Measurements from ENCODE around the gene PAX4. TPM values are rescaled to one million over a fixed set of nuclear protein-coding genes. Genes with fewer than 3 reads are reported as not detected.

PAX4 gene
- total RNA-seq, 1 donor from 2014 or later: not detected

DNA sequence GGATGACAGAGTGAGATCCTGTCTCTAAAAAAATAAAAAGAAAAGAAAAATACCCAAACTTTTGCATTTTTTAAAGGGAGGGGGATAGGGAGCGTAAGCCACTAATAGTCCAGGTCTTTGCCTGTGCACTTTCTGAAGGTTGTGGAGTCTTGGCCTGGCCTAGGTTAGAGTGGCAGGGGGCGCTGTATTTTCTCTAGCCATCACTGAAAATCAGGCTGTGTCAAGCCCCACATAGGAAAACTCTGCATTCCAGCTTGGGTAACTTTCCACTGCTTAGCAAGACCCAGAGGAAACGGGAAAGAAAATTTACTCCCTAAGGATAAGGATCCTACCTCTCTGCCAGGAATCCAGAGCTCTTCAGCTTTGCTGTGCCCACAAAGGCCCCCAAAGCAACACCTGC lies 10.5 kb upstream of the PAX4 start:
- ATAC-seq: no peak

DNA sequence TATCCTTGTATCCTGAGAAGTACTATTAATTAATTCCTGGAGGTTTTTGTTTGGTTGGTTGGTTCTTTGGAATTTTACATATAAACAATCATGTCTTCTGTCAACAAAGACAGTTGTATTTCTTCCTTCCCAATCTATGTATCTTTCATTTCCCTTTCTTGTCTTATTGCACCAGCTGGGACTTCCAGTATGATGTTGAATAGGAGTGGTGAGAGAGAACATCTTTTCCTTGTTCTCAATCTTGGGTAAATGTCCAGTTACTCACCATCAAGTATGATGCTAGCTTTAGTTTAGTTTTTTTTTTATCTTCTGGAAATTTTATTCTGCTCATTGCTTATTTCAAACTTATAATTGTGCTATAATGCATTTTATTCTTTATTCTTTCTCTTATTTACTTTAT lies 7.4 kb upstream of the PAX4 start:
- ATAC-seq: no peak

DNA sequence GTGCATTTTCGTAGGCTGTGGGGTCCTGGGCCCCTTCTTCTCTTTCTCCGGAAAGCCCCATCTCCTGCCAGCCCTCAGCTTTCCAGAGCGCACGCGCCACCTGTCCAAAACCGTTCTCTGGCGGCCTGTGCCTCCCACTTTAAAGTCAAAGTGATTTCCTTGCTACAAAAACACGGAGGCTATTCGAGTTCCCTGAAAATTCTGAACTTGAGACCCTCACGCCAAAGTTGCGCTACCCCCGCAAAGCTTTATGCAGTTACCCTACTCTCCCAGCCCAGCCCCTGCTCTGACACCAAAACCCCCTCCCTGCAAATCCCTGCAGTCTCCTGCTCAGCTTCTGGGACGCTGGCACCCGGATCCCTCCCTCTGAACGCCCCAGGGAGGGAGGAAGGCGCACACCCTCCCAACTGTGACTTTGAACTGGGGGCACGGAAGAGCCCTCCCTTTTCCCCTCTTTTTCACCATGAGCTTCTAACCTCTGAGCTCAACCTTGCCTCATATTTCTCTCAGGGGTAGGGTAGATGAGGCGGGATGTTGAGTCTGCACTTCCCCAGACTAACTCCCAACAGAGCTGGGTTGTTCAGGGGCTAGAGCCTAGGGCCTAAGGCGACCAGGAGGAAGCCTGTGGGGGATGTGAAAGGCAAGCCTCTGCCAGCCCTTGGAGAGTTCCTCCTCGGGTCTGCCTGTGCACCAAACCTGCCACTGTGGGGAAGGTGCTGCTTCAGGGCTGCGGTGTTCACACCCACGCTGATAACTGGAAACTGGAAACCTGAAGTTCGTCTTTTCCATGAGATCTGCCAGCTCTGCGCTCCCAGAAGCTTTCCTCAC lies 2.7 kb upstream of the PAX4 start:
- no peak for ATAC-seq

DNA sequence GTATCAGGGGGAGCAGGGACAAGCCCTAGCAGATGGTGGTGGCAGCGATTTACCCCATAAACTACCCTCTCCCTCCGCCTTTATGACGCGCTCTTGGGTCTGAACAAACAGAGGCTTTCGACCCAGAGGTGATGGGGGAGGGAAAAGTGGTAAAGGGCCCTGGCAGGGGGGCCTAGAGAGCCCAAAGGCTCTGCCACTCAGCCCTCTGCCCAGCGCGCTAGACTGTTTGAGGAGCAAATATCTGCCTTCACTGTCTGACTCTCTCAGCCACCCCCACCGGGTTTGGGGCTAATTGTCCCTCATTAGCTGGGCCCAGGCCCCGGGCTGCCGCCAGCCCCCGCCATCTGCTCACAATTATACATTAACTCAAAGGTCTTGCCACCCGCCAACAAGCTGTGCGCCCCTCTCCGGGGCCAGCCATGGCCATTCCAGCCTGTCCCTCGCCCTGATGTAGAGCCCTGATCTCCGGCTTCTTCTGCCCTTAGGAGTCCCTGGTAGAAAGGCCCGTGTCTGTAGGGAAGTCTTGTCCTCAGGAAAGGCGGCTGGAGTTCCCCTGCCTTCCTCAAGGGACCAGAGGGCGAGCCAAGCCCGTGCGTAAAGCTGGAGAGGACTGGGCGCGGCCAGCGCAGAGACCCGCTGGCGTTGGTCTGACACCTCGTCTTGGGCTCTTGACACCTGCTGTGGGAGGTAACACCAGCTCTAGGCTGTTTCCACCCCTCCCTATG lies 1.9 kb upstream of the PAX4 start:
- no peak for ATAC-seq

DNA sequence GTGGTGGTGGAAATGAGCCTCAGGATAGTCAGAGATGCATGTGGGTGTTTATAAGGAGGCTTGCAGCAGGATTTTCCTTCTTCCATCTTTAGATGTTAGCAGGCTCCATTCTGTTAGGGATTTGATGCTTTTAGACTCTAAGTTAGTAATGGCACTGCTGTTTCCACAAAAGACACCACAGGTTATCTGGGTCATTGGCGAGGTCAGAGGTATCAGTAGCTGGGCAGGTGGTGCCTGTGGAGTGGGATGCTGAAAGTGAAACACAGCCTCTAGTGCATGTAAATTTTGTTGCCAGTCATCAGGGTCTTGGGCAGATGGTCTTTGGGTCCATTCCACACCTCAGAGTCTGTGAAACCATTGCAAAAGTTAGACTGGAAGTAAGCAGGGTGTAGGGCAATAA lies 833 bp upstream of the PAX4 start:
- ATAC-seq: no peak

DNA sequence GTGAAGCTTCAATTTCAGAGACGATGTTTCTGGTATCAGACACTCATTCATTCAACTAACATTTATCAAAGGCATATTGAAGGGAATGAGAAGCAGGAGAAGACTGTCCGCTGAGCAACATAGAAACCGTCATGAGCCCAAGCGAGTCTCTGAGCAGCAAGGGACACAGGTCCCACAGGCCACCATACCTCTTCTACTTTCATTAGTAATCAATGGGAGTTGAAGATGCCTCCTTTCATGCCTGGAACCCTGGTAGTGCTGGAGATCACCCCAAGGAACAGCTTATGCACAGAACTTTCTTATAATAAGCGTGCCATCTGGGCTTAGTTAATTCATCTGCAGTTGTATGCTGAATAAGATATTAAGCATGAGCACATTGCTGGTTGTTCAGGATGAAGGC lies 1.2 kb downstream of the PAX4 start:
- no peak for ATAC-seq

DNA sequence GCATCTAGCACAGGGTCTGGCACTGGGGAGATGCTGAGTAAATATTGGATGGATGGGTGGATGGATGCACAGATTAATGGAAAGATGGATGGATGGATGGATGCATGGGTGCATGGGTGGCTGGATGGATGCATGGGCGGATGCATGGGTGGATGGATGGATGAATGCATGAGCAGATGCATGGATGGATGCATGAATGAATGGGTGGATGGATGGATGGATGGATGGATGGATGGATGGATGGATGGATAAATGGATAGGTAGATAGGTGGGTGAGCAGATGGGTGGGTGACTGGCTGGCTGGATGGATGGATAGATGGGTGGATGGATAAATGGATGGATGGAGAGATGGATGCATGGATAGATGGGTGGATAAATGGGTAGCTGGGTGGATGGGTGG lies 5.7 kb downstream of the PAX4 start:
- ATAC-seq: no peak

DNA sequence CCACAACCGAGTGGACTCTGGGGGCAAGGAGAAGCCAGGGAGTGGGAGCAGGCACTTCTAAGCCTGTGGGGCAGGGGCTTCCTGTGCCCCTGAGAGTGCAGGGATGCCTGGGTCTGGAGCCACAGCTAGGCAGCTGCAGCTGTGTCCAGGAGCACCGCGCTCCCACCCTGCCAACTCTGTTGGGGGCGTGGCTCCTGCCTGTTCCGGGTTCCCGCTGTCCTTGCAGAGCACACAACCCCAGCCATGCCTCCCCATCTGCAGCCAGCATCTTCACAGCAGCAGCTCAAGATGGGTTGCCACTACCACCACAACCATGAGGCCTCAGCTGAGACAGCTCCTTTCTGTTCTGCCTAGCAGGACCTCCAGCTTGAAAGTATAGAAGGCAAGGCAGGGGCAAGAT lies 8.6 kb downstream of the PAX4 start:
- no peak for ATAC-seq

DNA sequence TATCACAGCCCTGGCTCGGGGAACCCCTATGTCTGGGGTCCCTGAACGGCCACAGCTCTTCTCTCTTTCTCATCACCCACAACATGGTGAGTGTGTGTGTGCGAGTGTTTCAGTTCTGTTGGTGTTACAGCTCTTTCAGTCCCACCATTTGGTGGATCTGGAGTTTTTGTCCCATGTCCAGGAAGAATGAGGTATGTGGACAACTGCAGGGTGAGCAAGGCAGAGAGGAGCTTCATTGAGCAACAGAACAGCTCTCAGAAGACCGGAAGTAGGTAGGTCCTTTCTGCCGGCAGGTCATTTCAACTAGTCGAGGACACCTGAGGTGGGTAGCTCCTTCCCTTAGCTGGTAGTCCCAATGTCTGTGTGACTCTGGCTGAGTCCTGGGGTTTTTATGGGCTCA lies 9.5 kb downstream of the PAX4 start:
- ATAC-seq: no peak

DNA sequence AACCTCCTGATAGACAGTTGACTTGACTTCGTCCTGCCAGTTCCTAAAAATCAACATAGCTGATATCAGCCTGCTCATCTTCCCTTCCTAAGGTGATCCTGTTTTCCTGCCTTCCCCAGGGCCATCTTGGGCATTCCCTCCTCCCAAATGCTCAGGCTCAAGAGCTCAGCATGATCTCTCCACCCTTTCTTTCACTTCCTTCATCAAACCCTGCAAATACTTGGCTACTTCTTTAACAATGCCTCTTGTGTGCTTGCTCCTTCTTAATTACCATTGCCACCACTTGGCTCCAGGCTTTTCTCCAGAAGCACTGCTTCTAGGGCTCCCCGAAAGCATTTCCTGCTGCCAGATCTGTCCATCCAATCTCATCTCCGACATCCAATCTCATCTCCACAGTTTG lies 17.1 kb downstream of the PAX4 start:
- ATAC-seq: no peak

DNA sequence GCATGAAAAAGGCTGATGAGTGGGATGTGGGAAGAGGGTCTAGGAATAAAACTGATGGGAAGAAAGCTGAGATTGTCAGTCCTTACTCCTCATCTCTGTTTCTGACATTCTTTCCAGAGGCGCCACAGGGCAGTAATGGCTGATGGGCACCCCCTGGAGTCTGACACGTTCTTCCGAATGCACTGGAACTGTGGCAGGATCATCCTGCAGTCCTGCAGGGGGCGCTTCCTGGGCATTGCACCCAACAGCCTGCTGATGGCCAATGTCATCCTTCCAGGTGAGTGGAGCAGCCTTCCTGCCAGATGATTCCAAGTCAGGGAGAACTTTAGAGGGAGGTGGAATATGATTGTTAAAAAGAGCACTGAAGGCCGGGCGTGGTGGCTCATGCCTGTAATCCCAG lies 19.6 kb downstream of the PAX4 start:
- no peak for ATAC-seq

DNA sequence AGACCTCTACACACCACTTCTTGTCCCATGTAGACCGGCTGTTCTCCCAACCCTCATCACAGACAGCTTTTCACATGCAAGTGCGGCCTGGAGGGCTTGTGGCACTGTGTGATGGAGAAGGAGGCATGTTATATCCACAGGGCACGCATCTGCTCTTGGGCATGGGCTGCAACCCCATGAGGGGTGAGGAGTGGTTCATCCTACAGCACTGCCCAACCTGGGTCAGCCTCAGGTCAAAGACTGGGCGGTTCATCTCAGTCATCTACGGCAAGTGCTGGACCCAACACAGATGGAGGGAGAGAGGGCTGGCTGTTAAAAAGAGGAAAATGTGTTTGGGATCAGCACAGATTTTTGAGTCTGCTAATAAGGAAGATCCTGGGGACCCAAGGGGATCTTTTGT lies 22.2 kb downstream of the PAX4 start:
- ATAC-seq: no peak

DNA sequence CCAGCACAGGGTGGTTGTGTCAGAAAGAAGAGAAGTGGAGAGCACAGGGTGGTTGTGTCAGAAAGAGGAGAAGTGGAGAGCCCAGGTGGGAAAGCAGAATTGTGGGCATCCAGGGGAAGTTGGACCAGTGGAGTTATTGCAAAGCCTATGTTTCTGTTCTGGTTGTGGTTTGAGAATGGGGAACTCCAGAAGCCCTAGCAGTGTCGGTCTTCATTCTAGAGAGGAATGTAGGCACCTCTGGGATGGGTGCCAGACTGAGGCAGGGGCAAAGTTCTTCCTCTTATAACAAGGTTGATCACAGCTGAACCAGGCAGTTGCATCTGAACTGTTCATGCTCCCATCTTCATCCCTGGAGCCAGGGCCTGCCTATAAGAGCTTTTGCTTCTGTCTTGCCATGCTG lies 23.5 kb downstream of the PAX4 start:
- ATAC-seq: no peak

DNA sequence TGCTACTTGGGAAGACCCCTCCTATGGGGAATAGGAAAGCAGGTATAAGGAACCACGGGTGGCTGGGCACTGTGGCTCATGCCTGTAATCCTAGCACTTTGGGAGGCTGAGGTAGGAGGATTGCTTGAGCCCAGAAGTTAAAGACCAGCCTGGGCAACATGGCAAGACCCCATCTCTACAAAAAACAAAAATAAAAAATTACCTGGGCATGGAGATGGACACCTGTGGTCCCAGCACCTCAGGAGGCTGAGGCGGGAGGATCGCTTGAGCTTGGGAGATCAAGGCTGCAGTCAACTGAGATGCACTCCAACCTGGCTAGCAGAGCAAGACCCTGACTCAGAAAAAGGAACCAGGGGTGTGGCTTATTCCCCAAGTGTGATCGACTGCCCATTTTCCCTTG lies 25.4 kb downstream of the PAX4 start:
- ATAC-seq: no peak

DNA sequence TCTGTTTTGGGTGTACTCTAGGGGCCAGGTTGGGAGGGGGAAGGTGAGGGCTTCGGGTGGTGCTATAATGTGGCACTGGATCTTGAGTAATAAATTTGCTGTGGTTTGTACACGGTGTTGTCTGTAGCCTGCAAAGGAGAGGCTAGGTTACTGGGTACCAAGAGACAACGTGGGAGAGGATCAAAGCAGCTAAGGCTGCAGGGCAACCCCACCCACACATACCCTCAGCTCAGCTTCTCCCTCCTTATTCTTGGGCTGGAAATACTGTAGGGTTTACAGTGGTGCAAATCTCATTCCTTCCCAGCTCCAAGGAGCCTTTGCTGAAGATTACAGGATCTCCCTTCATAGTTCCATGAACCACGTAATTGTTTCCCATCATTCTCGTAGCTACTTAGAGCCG lies 26.4 kb downstream of the PAX4 start:
- no peak for ATAC-seq

DNA sequence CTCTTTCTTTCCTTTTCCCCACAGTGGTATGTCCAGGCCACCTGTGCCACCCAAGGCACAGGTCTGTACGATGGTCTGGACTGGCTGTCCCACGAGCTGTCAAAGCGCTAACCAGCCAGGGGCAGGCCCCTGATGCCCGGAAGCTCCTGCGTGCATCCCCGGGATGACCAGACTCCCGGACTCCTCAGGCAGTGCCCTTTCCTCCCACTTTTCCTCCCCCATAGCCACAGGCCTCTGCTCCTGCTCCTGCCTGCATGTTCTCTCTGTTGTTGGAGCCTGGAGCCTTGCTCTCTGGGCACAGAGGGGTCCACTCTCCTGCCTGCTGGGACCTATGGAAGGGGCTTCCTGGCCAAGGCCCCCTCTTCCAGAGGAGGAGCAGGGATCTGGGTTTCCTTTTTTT lies 26.8 kb downstream of the PAX4 start:
- no peak for ATAC-seq

DNA sequence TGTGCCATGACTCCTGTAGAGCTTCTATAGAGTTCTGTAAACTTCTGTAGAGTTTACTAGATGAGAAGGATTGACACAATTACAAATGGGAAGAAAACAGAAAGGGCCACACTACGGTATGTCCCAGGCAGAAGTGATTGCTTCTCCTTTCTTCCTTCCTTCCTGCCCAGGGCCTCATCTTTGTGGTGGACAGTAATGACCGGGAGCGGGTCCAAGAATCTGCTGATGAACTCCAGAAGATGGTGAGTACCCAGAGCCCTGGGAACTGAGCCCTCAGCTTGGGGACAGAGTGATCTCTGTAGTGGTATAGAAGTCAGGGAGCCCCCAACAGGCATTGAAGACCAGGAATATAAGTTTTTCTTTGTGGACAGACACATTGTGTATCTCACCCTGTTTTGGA lies 28.0 kb downstream of the PAX4 start:
- ATAC-seq: no peak

DNA sequence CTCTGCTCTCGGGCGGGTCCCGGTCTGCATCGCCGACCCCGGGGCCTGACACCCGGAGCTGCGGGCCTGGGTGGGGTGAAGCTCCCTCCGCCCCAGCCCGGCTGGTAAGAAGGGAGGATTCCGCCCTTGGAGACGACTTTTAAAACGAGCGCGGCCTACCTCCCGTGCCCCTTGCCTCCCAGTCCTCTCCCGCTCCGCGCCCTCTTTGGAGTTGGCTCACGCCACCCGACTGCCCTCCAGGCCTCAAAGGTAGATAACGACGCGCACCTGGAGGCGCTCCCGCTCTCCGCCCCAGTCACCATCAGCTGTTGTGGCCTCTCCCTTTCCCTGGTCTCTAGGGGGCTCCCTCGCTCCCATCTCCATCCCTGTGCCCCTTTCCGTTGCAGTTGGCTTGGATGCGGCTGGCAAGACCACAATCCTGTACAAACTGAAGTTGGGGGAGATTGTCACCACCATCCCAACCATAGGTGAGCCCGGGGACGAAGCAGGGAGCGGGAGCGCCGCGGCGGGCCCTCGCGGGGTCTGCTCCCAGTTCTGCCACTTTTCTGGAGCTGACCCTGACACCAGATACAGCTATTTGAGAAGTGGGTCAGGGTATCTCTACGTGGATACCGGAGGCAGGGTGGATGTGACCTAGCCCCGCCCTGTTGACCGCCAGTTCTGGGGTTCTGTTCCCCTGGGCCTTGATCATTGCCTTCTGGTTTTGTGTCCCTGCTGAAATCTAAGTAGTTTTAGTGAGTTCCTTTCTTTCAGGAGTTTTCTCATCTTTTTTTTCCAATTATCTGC lies 29.1 kb downstream of the PAX4 start:
- peak; percentile 16 for ATAC-seq

DNA sequence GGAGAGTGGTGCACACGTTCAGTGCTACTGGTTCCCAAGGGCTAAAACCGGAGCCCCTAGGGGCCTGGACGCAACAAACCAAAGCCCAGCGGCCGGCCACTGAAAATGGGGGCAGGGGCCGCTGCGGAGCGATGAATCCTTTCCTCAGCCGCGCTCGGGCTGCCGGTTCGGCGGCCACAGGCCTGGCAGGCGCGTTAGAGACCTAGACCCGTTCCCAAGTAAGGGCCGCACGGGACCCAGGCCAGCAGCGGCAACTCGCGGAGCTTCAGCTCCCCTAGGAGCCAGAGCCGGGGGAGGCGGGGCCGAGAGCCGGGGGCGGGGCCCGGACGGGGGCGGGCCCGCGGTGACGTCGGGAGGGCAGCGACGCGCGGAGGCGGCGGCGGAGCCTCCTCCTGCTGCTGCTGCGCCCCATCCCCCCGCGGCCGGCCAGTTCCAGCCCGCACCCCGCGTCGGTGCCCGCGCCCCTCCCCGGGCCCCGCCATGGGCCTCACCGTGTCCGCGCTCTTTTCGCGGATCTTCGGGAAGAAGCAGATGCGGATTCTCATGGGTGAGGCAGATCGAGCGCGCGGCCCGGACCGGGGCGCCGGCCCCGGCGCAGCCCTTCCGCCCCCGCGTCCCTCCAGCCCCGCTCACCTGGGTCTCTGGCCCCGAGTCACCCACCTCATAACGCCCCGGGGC lies 29.8 kb downstream of the PAX4 start, which contains the start of gene ARF5:
Gene ARF5, plus strand, starts transcription at position 393 of the 678 bp plus-strand sequence. Its CDS starts 88 bp downstream, at position 481.
- ATAC-seq: peak; percentile 95

DNA sequence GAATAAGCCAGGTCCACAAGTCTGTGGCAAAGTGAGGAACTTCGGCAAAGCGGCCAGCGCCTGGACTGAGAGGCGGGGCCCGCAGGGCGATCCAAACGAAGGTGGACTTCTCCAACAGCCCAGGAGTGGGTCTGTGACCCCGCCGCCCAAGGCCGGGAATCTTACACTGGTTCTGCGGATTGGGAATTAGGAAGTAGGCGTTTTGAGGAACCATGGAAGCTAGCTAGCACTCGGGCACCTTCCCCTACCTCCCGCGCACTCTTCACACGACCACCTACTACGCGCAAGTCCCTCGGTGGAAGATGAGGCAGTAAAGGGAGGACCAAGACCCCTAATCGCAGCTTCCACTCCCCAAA lies 30.3 kb downstream of the PAX4 start:
- ATAC-seq: no peak

DNA sequence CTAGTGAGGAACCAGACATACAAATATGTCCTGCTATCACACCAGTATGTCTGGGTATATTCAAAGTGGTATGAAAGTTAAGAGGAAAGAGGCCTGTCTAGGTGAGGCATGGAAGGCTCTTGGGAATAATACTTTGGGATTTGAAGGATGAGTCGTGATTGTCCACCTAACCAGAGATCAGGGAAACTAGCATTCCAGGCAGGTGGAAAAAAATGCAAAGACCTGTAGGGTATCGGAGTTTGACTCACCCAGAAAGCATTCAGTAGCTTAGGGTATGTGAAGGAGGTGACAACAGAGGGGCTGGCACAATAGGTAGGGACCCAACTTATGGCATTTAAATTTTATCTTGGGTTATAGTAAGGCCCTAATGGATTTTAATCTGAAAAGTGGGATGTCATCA lies 31.6 kb downstream of the PAX4 start:
- no peak for ATAC-seq

DNA sequence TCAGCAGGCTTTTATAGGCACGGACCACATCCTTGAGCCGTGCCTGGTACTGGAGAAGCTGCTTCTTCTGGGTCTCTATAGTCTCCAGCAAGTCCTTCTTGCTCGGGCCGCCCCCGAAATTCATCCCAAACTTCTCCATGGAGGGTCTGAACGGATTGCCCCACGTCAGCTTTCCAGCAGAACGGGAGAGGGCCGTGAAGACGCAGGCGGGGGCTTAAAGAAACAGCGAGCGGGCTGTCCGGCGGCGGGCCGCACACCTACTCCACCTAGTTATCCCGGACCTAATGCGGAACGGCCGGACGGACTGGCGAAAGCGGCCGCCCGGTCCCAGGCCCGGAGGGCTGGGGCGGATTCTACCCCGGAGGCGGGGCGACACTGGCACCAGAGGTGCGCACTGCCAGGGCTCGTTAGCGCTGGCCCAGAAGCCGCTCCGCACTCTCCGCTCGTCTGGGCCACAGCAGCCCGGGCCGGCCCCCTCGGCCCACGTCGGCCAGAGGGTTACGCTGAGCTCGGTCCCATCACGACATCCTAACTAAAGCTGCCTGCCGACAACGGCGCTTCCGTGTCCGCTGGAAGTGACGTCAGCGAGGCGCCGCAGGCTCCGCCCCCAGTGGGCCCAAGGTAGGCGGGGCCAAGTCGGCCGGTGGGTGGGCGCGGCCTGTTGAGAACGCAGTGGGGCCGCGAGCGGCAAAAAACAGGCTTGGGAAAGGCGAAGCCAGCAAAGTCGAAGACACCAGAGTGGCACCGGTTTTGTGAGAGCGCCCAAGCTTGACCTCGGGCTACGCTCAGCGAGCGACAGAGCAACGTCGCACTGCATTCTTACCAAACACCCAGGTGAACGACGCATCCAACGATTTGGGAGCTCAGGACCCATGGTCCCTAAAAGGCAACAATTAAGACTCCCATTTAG lies 32.6 kb downstream of the PAX4 start, which contains the start of gene GCC1:
Gene GCC1, minus strand, starts transcription at position 553 of the 910 bp plus-strand sequence. Its CDS starts 414 bp downstream, at position 139.
- peak; percentile 88 for ATAC-seq

All from esophagus mucosa (tissue), 1 donor.